Nephron progenitor cell (in vitro differentiated cells): ENCODE measurements around the gene ARHGAP31.
"Not testable (repeated sequence)": the region's sequence is repeated elsewhere in the genome, so short reads cannot be mapped to it uniquely, and the experiment has no call there.

Experiments
- DNase-seq: peaks from one replicate; pipeline ENCODE4 v3.0.0; 2021
- H3K27ac Mint-ChIP-seq: 2 replicates; pipeline ENCODE4 v1.8.0; 2021; ENCODE audit warnings: mild to moderate bottlenecking, moderate library complexity, mixed read lengths
- H3K27me3 Mint-ChIP-seq: 2 replicates; pipeline ENCODE4 v1.8.0; 2021; ENCODE audit warnings: mild to moderate bottlenecking, low read depth, mixed read lengths; ENCODE audit not compliant: poor library complexity
- H3K36me3 Mint-ChIP-seq: 2 replicates; pipeline ENCODE4 v1.8.0; 2021; ENCODE audit warnings: low read depth, mixed read lengths
- H3K4me1 Mint-ChIP-seq: 2 replicates; pipeline ENCODE4 v1.8.0; 2021; ENCODE audit warnings: mixed read lengths
- H3K4me3 Mint-ChIP-seq: 2 replicates; pipeline ENCODE4 v1.8.0; 2021; ENCODE audit warnings: mild to moderate bottlenecking, moderate library complexity, mixed read lengths
- H3K9me3 Mint-ChIP-seq: 2 replicates; pipeline ENCODE4 v1.8.0; 2021; ENCODE audit warnings: mild to moderate bottlenecking, moderate library complexity, mixed read lengths
- CTCF ChIP-seq: fragments of 200-600 bp; sonication (generic); IDR thresholded peaks from 2 replicates; pipeline ENCODE4 v1.5.0; 2021; ENCODE audit warnings: antibody characterized with exemption

ARHGAP31 gene

DNA sequence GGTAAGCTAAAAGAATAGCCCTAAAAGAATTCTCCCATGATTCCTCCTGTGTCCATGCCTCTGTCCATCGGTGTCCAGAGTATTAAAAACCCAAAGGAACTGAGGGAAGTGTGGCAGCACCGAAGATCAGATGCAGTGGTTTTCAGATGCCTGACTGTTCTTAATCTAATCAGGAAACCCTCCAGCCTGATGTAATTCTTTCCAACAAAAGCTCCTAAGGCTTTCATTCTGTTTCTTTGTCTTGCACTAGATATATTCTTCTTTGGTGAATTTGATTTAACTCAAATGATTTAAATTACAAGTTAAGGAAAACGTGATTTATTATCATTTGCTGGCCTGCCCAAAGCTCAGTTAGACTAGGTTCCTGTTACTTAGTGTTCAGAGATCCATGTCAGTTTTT is 71.2 kb downstream of the ARHGAP31 start:
- Mint-ChIP-seq H3K27me3 (peaks cover 4% of the 10 kb centered on the region), H3K27ac (no peak overlapping the region), H3K9me3 (no peaks in the 10 kb centered on the region), H3K4me3 (no peak overlapping the region), H3K36me3 (peaks cover 7% of the 10 kb centered on the region), H3K4me1 (peaks cover 5% of the 10 kb centered on the region)
- TF ChIP-seq CTCF: no peak
- no peak for DNase-seq

GRCh38 chr3:119367000-119367399 is 72.8 kb downstream of the ARHGAP31 start:
- no peak for TF ChIP-seq CTCF
- Mint-ChIP-seq H3K4me1 (peaks cover 5% of the 10 kb centered on the region), H3K4me3 (no peak overlapping the region), H3K27me3 (peaks cover 7% of the 10 kb centered on the region), H3K27ac (no peak overlapping the region), H3K36me3 (peaks cover 7% of the 10 kb centered on the region), H3K9me3 (no peaks in the 10 kb centered on the region)
- DNase-seq: no peak

DNA sequence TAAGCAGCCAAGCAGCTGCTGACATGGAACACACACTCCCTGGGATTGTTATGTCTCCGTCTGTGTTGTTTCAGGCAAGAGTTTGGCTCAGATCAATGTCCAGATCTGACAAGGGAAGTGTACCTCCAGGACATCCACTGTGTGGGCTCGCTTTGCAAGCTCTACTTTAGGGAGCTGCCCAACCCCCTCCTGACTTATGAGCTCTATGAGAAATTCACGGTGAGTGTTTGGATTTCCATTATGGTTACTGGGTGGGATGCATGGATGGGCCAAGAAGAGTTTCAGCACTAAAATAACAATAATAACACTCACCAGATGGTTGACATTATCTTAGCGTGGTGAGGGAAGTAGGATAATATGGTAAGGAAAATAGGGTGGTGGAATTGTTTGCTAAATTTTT is 74.1 kb downstream of the ARHGAP31 start:
- Mint-ChIP-seq H3K27me3 (peaks cover 8% of the 10 kb centered on the region), H3K36me3 (peaks cover 7% of the 10 kb centered on the region), H3K9me3 (no peaks in the 10 kb centered on the region), H3K4me3 (no peak overlapping the region), H3K4me1 (peaks cover 5% of the 10 kb centered on the region), H3K27ac (no peak overlapping the region)
- no peak for DNase-seq
- no peak for TF ChIP-seq CTCF

- peaks cover 21% of the 10 kb centered on the region for H3K36me3 Mint-ChIP-seq
- H3K4me1 Mint-ChIP-seq, H3K9me3 Mint-ChIP-seq, H3K4me3 Mint-ChIP-seq, H3K27me3 Mint-ChIP-seq, H3K27ac Mint-ChIP-seq, DNase-seq: not testable (repeated sequence)
Measured at GRCh38 chr3:119371786-119372185, 77.6 kb downstream of the ARHGAP31 start.

DNA sequence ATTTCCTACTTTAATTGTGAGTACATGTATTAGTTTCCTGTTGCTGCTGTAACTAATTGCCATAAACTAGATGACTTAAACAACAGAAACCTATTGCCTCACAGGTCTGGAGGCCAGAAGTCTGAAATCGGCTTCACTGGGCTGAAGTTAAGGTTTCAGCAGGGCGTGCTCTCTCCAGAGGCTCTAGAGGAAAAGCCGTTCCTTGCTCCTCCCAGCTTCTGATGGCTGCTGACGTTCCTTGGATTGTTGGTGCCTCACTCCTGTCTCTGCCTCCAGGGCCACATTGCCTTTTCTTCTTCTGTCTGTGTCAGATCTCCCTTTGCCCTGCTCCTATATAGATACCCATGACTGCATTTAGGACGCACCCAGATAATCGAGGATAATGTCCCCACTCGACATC is 80.9 kb downstream of the ARHGAP31 start:
- peaks cover 5% of the 10 kb centered on the region for H3K9me3 Mint-ChIP-seq
- peaks cover 15% of the 10 kb centered on the region for H3K36me3 Mint-ChIP-seq
- TF ChIP-seq CTCF: no peak
- H3K4me3 Mint-ChIP-seq: no peak overlapping the region
- peaks cover 4% of the 10 kb centered on the region for H3K27me3 Mint-ChIP-seq
- no peaks in the 10 kb centered on the region for H3K4me1 Mint-ChIP-seq
- H3K27ac Mint-ChIP-seq: peak overlapping the region; percentile 3
- DNase-seq: no peak

GRCh38 chr3:119375510-119375909 is 81.3 kb downstream of the ARHGAP31 start:
- peaks cover 4% of the 10 kb centered on the region for H3K27me3 Mint-ChIP-seq
- no peak overlapping the region for H3K4me3 Mint-ChIP-seq
- H3K36me3 Mint-ChIP-seq: peaks cover 15% of the 10 kb centered on the region
- peak overlapping the region; percentile 3 for H3K27ac Mint-ChIP-seq
- peaks cover 5% of the 10 kb centered on the region for H3K9me3 Mint-ChIP-seq
- no peak for TF ChIP-seq CTCF
- H3K4me1 Mint-ChIP-seq: no peaks in the 10 kb centered on the region
- no peak for DNase-seq

DNA sequence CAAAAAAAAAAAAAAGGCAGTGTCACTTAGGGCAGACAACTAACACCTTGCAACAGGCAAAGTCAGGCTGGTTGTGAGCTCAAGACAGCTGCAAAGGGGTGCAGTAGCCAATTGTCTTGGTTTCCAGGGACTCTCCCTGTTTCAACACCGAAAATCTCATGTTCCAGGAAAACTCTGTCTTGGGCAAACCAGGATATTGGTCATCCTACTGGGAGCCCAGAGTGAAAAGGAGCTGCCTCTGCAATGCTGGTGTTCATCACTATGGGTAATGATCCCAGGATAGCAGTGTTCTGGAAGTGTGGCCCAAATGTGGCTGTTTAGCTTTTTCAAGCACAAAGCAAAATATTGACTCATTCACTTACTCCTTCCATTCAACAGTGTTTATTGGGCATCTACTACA is 82.6 kb downstream of the ARHGAP31 start:
- Mint-ChIP-seq H3K9me3 (peaks cover 5% of the 10 kb centered on the region), H3K4me1 (no peaks in the 10 kb centered on the region), H3K27ac (no peak overlapping the region), H3K4me3 (no peak overlapping the region), H3K36me3 (peaks cover 15% of the 10 kb centered on the region), H3K27me3 (peaks cover 4% of the 10 kb centered on the region)
- no peak for DNase-seq
- no peak for TF ChIP-seq CTCF
